Endometrial microvascular endothelial cells (primary cell): ENCODE measurements around the gene PSG4. TPM values are rescaled to one million over a fixed set of nuclear protein-coding genes. Genes with fewer than 3 reads are reported as not detected.
"Not testable (repeated sequence)": the region's sequence is repeated elsewhere in the genome, so short reads cannot be mapped to it uniquely, and the experiment has no call there.

Experiments used
- in situ Hi-C: cut with HindIII; loops from 2 replicates; pipeline ENCODE4 v1.10.0; 2017; ENCODE audit warnings: low sequenced_read_pairs, low pct_unique_long_range_greater_than_20kb; ENCODE audit errors: inconsistent ontology term
- total RNA-seq: library from RNA; depleted of rRNA; stranded (reverse); fragments of >200 nt; gene quantifications from one replicate; pipeline ENCODE4 v1.2.3, GENCODE V29; 2015; ENCODE audit errors: inconsistent ontology term

The PSG4 gene
- total RNA-seq, 1 donor from 2014 or later = 15.1 TPM

DNA sequence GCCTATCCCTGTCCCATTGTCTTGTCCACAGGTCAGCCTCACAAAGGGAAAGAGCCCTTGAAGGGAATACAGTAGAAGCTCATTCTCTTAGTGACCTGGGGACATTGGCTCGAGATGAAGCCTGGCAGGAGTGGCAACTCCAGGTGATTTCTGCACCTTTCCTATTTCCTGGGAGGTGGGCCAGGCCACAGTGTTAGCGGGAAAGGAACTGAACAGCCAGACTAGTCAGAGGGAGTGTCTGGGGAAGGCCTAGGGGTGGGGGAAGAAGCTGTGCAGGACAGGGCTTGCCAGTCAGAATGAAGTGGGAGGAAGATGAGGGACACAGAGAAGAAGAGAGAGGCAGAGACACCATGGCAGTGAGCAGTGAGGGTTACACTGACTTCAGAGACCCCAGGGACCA, 3.5 kb downstream of the PSG4 start:
- in situ Hi-C loops = not testable (repeated sequence)

- in situ Hi-C loops = not testable (repeated sequence)
Observed at GRCh38 chr19:43201337-43201801, 4.1 kb downstream of the PSG4 start.

- in situ Hi-C loops = not testable (repeated sequence)
Observed at GRCh38 chr19:43198686-43199419, 6.6 kb downstream of the PSG4 start.

- in situ Hi-C loops = not testable (repeated sequence)
Observed at GRCh38 chr19:43197666-43198397, 7.6 kb downstream of the PSG4 start.

- in situ Hi-C loops = not testable (repeated sequence)
Observed at GRCh38 chr19:43194397-43194796, 11.0 kb downstream of the PSG4 start.

GRCh38 chr19:43192381-43193155, 12.9 kb downstream of the PSG4 start:
- in situ Hi-C loops = not testable (repeated sequence)

GRCh38 chr19:43188092-43188491, 17.3 kb downstream of the PSG4 start:
- in situ Hi-C loops = not testable (repeated sequence)

- in situ Hi-C loops = not testable (repeated sequence)
Observed at GRCh38 chr19:43186311-43186935, 19.0 kb downstream of the PSG4 start, which contains the start of gene PSG5. TSS of gene PSG5 (minus strand) at chr19:43186536. CDS start at chr19:43186405, 131 bp downstream.

- in situ Hi-C loops = not testable (repeated sequence)
Observed at GRCh38 chr19:43181869-43182771, 23.3 kb downstream of the PSG4 start.

DNA sequence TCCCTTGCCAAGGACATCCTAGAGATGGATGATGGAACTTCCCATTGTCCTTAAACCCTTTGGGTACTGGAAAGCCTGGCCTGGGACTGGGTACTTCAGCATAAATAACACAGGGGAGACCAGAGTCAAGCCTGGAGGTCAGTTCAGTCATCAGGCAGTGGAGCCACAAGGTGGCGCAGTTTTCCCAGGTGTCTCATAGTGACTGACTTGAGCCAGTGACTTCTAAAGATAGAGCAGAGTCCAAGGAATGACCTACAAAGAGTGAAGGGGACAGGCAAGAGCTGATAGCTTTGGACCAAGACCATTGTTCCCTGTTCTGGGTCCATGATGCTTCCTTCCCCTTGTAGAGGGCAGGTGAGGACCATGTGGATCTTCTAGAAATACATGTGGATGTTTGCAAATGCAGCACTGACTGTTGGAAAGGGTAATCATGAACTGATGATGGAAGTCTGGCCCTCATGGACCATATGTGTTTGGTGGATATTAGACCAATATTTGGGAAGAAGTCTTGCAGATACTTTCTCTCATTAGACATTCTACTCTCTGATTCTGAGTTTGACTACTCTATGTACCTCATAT, 25.8 kb downstream of the PSG4 start:
- in situ Hi-C loops = not testable (repeated sequence)

DNA sequence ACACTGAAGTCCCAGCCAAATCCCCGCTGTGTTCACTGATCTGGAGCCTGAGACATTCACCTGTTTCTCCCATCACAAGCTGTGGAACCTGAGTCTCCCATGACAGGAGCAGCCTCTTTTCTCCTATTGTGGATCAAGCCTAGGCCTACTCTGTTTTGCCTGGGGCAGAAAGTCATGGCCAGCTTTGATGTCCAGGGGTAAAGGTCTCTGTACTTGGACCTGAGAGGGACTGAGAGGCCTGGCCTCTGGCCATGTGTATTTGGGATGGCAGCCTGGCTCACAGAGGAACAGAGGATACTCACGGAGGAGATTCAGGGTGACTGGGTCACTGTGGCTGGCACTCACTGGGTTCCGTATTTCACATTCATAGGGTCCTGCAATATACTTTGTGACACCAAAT, 26.9 kb downstream of the PSG4 start:
- in situ Hi-C loops = not testable (repeated sequence)

- in situ Hi-C loops = not testable (repeated sequence)
Observed at GRCh38 chr19:43165906-43166305, 39.5 kb downstream of the PSG4 start.

DNA sequence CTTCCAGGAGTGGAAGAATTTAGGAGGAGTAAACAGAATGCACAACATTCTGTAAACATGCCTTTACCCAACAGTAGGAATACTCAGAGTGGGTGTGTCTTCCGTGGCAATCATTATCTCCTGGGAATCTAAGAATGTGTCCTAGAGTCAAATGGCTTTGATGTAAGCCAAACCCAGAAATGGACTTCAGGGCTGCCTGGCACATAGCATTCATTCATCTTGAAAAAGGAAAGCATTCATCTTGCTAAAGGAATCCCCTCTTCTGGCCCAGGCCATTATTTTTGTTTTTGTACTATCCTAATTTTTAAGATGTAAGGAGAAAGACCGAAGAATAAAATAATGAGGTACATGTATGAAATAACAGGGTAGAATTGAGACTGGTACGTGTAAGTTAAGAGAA, 42.3 kb downstream of the PSG4 start:
- in situ Hi-C loops = not testable (repeated sequence)

DNA sequence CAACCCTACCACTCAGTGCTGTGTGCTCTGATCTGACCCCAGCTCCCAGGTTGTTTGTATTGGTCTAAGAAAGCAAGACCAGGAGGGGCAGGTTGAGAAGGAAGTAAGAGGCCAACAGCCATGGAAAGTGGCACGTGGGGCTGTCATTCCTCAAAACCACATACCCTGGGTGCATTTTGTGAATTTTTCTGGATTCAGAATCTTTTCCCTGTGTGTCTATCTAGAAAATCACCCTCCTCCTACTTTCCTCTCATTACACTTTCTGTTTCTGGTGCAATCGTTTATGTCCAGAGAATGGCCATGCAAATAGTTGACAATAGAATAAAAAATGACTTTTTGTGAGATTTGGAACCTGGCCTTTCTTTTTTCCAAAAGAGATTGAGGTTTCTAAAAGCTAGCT, 43.2 kb downstream of the PSG4 start:
- in situ Hi-C loops = not testable (repeated sequence)

GRCh38 chr19:43152214-43152613, 53.2 kb downstream of the PSG4 start:
- in situ Hi-C loops = no loop called here

DNA sequence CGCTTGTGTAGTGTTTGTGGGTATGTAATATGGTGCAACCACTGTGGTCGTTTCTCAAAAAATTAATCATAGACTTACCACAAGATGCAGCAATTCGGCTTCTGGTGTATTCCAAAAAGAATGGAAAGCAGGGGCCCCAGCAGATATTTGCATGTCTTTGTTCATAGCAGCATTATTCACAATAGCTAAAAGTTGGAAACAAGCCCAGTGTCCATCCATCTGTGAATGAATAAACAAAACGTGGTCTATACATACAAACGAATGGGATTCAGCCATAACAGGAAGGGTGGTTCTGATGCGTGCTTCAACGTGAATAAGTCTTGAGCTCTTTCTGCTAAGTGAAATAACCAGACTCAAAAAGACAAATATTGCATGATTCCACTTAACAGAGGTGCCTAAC, 55.6 kb downstream of the PSG4 start:
- in situ Hi-C loops = not testable (repeated sequence)

DNA sequence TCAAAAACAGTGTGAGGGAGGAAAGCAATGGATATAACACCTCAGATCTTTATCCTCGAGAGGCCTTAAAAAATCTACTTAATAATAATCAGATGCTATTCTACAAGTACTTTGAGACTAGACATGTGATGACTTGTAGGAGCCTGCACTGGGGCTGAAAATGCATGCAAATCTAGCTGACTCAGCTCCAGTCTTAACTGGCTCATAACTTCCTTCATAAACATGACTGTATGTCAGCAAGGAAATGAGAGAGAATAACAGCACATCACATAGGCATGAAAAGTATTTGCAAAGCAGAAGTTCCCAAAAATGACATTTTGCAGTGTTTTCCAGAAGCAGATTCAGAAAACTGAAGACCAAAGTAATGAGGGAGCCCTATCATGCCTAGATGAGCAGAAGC, 57.2 kb downstream of the PSG4 start:
- in situ Hi-C loops = no loop called here
